IPS DF 4.7 (cell line): ENCODE data around the gene CAMK2N1.

Experiments
- DNase-seq: peaks from one replicate; pipeline ENCODE4 v3.0.0-alpha.2; 2013; ENCODE audit warnings: low spot score; ENCODE audit errors: extremely low read depth

The CAMK2N1 gene

DNA sequence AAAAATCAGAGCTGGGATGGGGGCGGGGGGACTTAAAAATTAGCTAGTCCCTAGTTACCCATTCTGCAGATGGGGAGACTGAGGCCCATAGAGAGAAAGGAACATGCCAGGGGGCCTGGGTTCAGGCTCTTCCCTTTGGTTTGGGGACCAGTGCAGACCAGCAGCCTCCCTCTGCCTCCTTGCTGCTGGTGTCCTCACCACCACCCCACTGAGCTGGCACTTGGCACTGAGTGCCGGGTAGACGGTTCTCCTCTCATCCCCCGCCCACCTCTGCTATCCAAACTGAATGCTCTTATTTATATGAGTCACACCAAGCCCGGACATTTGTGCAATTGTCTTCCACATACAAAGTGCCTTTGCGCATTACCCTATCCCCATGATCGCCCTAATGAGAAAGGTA, 39.2 kb downstream of the CAMK2N1 start:
- no peak for DNase-seq

DNA sequence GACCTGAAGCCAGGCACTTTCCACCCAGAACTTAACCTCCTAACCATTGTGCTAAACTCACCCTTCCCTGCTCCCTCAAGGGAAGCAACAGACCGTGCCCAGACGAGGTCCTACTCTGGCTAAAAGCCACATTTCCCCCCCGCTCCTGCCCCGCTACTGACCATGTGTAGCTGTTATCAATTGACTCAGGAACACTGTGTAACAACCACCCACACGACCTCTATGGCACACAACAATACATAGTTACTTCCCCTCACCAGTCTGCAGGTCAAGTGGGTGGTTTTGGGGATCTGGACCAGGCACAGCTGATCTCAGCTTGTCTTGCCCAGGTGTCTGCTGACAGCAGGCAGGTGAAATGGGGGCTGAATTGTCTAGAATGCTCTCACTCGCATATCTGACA, 40.1 kb downstream of the CAMK2N1 start:
- no peak for DNase-seq

- no peak for DNase-seq
Measured at GRCh38 chr1:20443703-20444586, 42.1 kb downstream of the CAMK2N1 start.

GRCh38 chr1:20442920-20443625, 42.9 kb downstream of the CAMK2N1 start:
- DNase-seq = no peak

DNA sequence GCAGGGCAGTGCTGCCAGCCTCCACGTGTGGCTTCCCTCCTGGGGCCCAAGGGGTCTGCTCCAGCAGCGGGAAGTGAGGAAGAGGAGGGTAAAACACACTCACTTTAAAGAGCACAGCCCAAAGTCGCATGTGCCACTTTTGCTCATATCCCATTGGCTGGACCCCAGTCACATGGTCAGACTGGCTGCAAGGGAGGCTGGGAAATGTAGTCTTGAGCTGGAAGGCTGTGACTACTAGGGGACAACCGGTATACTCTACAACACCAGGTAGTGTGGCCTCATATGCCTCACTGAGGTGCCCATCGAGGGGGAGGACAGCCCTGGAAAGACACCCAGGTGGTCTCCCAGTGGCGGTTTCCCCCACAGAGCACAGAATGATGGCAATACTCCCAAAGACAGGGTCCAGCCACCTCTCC, 45.2 kb downstream of the CAMK2N1 start:
- peak; percentile 46 for DNase-seq

DNA sequence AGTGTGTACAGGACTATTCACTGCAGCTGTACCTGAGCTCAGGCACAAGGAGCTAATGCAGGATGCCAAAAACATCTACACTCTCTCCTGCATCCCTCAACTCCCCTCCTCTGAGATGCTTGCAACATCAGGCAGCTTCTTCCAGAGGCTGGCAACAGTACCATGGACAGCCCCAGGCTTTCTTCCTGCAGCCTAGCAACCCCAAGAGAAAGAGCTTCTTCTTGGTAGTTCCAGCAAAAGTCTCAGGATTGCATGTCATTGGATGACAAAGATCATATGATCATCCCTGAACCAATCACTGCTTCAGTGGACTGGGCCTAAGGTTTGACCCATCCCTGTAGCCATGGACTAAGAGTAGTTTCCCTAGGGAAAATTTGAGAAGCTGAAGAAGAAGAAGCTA, 46.7 kb downstream of the CAMK2N1 start:
- peak; percentile 7 for DNase-seq

DNA sequence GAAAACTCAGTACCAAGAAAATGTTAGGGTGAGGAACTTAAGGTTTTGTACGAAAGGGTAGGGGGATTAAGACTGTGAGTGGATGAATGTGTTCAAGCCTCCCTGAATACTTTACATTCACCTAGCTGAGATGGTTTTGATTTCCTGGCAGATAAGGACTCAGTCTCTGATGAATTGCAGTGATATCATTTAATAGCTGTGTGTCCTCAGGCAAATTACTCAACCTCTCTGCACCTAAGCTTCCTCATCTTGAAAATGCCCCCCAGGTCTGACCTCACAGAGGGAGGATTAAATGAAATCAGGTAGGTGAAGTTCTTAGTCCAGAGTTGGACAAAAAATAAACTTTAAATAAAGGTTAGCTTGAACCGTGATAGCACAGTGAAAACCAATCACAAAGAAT, 48.4 kb downstream of the CAMK2N1 start:
- DNase-seq = no peak

DNA sequence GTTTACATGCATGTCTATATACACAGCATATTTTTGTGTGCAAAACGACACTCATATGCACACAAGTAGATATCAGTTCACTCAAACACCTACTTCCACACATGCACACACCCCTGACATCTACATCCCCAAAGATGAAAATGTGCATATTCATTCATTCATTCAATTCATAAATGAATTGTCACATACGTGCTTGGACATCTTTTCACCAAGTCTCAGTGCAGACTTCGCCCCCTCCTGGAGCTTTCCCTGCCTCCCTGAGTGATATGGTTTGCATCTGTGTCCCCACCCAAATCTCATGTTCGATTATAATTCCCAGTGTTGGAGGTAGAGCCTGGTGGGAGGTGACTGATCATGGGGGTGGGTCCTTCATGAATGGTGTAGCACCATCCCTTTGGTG, 53.1 kb downstream of the CAMK2N1 start:
- no peak for DNase-seq
